ENCODE data around the gene KLK7.

- no peak for TF ChIP-seq CTCF (IDR thresholded peaks at IDR 0.05)
- TF ChIP-seq POLR2A (IDR thresholded peaks at IDR 0.05), result no peak
Observed at GRCh38 chr19:51025809-51026553, 42.3 kb upstream of the KLK7 start.

All from thyroid gland (tissue), 4 donors.